HuH-7 (cell line): Measurements from ENCODE around the gene DCUN1D3.
"Not testable (repeated sequence)": the region's sequence is repeated elsewhere in the genome, so short reads cannot be mapped to it uniquely, and the experiment has no call there.

Experiments used
- DNase-seq: peaks from one replicate; pipeline ENCODE4 v3.0.0; 2011; ENCODE audit warnings: low spot score

Gene DCUN1D3

GRCh38 chr16:20822521-20823325, 77.4 kb downstream of the DCUN1D3 start:
- no peak for DNase-seq

DNA sequence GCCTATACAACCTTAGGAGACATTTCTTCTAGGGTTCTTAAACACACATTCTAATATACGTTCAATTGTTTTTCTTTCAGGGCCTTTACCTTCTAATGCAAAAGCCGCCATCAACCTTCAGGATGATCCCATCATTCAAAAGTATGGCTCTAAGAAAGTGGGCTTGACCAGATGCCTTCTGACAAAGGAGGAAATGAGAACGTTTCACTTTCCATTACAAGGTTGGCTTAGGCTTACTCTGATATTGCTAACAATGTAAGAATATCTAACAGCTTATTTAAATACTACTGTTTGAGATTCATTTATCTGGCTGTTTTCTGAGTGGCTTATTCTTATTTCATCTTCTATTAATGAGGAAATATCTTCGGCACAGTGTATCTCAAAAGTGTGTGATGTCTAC, 78.5 kb downstream of the DCUN1D3 start:
- DNase-seq = no peak

DNA sequence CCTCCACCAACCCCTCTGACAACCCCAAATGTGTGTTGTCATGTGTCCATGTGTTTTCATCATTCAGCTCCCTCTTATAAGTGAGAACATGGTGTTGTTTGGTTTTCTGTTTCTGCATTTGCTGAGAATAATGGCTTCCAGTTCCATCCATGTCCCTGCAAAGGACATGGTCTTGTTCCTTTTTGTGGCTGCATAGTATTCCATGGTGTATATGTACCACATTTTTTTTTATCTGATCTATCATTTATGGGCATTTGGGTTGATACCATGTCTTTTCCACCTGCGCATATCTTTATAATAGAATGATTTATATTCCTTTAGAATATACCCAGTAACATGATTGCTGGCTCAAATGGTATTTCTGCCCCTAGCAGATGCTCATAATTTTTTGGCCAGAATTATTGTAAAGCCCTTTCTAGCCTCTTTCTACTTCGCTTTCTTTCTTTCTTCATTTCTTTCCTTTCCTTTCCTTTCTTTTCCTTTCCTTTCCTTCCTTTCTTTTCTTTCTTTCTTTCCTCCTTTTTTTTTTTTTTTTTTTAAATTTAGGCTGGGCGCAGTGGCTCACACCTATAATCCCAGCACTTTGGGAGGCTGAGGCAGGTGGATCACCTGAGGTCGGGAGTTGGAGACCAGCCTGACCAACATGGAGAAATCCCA, 81.1 kb downstream of the DCUN1D3 start:
- DNase-seq = no peak

DNA sequence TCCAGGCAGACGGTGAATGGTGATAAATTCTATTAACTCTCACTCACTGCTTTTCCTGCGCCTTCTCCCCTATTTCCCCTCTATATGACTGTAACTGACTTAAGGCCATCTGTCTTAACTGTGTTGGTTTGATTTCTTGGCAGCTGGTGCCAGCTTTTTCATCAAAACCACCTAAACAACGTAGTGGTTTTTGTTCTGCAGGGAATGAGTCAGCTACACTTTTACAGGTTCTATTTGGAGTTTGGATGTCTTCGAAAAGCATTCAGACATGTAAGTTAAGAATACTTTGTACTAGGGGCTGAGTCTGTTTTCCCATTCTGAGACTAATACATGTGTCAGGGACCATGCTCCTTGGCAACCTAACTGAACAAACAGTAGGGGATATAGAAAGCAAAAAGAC, 85.4 kb downstream of the DCUN1D3 start:
- DNase-seq = no peak

DNA sequence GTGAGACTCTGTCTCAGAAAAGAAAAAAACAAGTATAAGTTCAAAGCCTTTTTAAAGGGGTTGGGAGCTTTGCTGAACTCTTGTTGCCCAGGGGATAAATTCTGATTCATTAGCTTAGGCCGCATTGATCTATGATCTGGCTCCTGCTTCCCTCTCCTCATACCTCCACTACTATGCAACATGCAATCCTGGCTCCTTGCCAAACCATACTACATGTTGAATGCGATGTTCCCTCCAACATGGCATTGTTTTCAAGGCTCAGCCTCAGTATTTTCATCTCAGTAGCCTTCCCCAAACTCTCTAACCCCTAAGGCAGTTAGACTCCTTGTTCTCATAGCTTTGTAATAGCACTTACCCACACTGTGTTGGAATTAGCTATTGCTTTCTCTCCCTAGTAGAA, 87.6 kb downstream of the DCUN1D3 start:
- DNase-seq = no peak

- no peak for DNase-seq
Measured at GRCh38 chr16:20811889-20812439, 88.2 kb downstream of the DCUN1D3 start.

DNA sequence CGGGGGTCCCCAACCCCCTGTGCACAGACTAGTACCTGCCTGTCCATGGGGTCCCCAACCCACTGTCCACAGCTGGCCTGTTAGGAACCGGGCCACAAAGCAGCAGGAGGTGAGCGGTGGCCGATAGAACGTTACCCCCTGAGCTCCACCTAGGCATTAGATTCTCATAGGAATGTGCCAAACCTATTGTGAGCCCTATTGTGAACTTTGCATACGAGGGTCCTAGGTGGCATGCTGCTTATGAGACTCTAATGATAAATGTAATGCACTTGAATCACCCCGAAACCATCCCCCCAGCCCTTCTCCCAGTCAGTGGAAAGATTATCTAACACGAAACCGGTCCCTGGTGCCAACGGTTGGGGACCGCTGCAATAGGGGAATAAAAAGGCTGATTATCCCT, 92.3 kb downstream of the DCUN1D3 start:
- no peak for DNase-seq

DNA sequence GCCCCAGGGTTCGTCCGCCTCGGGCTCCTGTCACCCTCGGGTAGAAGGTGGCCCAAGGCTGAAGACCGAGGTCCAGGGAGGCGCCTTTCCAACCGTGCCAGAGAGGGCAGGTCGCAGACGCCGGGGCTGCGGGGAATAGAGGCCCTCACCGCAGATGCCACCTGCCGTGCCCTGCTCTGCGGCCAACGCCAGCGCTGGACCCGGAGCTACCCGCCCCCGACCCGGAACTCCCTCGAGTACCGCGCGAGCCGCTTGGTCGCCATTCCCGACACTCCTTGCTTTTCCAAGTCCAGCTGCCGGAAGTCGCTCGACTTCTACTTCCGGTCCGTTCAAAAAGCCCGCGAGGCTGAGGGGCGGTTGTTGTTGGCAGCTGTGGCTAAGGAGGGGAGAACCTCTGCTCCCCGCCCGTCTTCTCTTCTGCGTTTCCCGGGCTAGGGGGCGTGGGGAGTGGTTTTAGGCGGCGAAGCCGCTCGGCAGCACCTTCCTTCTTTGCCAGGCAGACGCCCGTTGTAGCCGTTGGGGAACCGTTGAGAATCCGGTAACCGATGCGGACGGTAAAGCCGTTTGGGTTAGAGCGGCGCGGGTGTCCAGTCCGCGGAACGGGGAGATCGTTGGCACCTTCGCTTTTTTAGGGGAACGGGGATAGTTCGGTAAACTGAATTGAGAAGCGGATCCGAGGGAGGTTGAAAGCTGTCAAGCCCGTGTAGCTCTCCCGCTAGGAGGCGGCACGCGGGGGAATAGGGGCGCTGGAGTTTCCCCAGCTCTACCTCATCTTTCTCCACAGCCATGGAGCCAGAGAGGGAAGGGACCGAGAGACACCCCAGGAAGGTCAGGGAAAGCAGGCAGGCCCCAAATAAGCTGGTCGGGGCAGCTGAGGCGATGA, 93.7 kb downstream of the DCUN1D3 start, which contains the start of the genes ERI2 and REXO5:
ERI2 (minus strand) TSS at position 305 of the 883 bp plus-strand sequence; CDS start at position 263, 42 bp downstream.
REXO5 (plus strand) TSS at position 360 of the 883 bp plus-strand sequence; CDS start at position 787, 427 bp downstream.
- peak; percentile 87 for DNase-seq

DNA sequence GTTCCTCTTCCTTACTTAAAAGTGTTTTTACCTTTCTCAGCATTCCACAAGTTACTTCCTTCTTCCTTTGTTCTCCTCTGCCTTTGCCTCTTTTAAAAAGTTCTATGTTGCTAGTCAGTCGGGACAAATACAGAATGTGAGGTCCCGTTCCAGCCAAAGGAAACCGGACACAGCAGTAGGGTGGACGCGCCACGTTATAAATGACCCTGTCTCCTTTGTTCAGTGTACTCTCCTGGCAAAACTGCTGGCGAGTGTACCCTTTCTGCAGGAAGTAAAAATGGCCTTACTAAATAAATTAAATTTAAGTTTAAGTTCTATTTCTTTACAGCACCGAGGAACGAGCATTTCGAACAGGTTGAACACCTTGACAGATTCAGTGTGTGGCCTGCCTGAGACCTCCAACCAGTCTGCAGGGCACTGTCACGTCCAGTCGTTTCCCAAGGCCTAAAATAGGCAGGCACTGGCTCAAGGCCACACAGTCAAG, 94.4 kb downstream of the DCUN1D3 start:
- not testable (repeated sequence) for DNase-seq
